ENCODE results near the gene KCTD1. TPM values are rescaled to one million over a fixed set of nuclear protein-coding genes. Genes with fewer than 3 reads are reported as not detected.

KCTD1 gene
- total RNA-seq, 1 donor from 2014 or later = 40.2 TPM

DNA sequence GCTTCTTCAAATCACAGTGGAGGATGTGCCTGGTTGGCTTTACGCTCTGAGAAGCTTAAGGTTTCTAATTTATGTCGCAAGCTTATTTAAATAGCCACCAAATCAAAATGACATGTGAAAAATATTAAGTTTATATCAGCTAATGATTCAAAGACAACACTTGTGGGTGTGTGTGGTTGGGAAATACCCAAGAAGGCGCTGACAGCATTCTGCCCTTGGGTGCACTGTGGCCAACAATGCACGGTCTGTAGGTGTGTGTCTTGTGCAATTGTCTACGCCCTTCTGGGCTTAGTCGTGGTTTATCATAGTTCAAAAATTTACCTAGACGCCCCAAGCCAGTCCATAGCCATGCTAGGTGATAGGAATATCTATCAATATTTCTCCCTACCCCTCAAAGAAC lies 60.9 kb downstream of the KCTD1 start:
- peak; percentile 78 for DNase-seq (ENCODE audit: low read depth)
- TF ChIP-seq, protein P1, sequence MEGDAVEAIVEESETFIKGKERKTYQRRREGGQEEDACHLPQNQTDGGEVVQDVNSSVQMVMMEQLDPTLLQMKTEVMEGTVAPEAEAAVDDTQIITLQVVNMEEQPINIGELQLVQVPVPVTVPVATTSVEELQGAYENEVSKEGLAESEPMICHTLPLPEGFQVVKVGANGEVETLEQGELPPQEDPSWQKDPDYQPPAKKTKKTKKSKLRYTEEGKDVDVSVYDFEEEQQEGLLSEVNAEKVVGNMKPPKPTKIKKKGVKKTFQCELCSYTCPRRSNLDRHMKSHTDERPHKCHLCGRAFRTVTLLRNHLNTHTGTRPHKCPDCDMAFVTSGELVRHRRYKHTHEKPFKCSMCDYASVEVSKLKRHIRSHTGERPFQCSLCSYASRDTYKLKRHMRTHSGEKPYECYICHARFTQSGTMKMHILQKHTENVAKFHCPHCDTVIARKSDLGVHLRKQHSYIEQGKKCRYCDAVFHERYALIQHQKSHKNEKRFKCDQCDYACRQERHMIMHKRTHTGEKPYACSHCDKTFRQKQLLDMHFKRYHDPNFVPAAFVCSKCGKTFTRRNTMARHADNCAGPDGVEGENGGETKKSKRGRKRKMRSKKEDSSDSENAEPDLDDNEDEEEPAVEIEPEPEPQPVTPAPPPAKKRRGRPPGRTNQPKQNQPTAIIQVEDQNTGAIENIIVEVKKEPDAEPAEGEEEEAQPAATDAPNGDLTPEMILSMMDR (conservative IDR thresholded peaks at IDR 0.05; ENCODE audit: low read depth, low read length) = no peak
- H3K4me3 ChIP-seq (ENCODE audit: low read depth, low read length) = no peak overlapping the region

DNA sequence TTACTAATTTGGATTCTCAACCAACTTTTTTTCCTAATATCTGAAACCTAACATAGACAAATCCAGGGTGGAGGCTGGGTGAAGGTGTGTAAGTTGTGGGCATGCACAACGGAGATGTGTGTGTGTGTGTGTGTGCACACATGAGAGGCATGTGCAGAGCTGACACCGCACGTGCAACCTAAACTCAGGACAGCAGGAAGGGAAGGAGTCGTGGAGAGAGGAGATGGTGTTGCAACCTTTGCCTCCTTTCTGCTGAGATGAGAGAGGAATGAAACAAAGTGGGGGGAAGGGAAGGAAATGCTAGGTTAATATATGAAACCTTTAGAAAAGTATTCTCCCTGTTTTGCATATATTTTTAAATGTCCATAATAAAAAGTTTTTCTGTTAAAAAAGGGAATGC lies 64.7 kb downstream of the KCTD1 start:
- TF ChIP-seq, protein P1 (conservative IDR thresholded peaks at IDR 0.05; ENCODE audit: low read depth, low read length) = no peak
- no peak for DNase-seq (ENCODE audit: low read depth)
- H3K4me3 ChIP-seq (ENCODE audit: low read depth, low read length) = no peak overlapping the region

DNA sequence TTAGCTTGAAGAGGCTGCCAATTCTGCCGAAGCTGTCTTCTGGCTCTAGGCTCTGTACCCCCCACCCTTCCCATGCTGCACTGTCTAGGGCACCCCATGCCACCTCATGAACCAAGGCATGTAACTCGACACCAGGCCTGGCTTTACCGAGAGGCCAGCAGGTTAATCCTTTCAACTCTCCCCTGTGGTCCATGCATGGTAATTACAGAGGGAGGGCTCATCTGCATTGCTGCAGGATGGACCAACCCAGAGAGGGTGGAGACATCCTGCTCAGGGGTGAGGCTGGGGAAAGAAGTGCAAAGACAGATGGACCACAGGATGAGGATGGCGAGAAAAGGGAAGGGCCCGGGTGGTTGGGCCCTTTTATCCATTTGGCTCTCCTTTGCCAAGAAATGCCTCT lies 65.8 kb downstream of the KCTD1 start:
- TF ChIP-seq, protein P1 (conservative IDR thresholded peaks at IDR 0.05; ENCODE audit: low read depth, low read length) = no peak
- DNase-seq (ENCODE audit: low read depth) = no peak
- H3K4me3 ChIP-seq (ENCODE audit: low read depth, low read length) = no peak overlapping the region

DNA sequence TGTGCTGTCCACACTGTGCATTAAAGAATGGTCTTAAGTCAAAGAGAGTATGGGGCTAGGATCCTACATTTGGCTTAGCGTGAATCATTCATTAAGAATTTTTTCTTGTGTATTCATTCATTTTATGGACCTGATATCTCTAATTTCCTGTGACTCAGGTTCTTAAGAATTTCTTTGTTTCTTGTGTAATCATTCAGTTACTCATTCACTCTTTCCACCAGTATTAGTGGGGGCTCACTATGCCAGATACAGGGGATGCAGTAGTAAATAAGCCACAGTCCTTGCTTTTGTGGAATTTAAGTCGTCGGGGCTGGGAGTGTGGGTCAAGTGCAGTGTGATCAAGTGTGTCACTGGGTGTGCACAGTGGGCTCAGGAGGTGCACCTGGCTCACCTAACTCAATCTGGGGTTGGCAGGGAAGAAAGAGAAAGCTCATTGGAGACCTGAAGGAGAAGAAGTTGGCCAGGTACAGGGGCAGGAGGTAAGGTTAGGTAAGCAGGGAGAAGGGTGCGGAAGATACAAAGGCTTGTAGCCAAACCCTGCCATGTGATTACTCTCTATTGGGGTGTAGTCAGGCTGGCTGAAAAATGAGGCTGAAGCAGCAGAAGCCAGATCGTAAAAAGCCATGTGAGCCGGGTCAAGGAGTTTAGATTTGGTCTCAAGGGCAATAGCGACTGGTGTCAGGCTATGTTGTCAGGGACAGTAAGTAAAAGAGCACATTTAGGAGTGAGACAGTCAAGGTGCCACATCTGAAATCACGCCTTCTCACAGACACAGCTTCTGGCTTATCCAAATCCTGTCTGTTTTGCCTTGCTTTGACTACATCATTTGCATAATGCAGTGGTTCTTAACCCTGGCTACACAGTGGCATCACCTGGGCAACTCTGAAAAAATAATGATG lies 67.2 kb downstream of the KCTD1 start:
- TF ChIP-seq, protein P1 (conservative IDR thresholded peaks at IDR 0.05; ENCODE audit: low read depth, low read length) = no peak
- peak; percentile 98 for DNase-seq (ENCODE audit: low read depth)
- H3K4me3 ChIP-seq (ENCODE audit: low read depth, low read length) = peak overlapping the region; percentile 2

DNA sequence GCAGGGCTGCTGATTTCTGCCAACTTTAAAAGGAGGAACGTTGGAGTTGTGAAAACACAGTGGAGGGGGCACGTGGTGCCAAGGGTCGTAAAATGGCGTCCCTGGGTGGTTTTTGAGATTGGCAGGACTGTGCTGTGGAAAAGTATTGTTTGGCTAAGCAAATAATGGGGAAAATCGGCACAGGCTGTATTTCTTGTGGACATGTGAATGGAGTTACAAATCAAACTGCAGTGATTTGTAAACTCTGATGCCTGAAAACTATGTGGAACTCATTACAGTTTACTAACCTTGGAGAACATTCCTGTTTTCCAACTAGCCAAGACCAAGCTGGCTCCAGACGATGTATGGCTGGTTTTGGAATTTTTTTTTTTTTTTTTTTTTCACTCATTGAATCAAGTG lies 68.7 kb downstream of the KCTD1 start:
- no peak overlapping the region for H3K4me3 ChIP-seq (ENCODE audit: low read depth, low read length)
- peak; percentile 66 for DNase-seq (ENCODE audit: low read depth)
- TF ChIP-seq, protein P1 (conservative IDR thresholded peaks at IDR 0.05; ENCODE audit: low read depth, low read length) = no peak

DNA sequence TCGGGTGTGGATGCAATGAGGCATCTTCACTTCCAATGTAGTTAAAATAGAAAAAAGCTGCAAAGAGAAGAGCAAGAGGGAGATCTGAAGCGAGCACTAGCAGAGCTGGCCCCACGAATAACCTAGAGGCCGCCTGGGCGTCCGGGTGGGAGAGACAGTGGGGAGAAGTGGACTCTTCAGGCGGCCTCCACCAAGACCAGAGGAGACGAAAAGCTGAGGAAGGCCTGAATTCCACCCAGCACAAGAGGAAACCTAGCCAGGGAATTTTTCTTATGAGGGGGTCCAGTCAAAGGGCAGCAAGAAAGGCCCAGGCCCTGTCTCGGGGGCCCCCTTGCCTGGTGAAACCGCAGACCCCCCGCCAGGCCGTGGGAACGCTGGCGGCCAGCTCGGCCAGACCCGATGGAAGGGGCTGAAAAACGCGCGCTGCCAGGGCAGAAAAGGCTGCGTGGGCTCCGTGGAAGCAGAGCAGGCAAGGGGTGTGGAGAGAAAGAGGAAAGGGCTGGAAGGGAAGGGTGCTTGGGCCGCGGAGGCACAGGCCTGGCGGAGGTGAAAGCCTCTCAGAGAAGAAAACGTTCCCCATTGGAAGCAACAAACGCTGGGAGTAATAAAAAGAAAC lies 69.2 kb downstream of the KCTD1 start:
- H3K4me3 ChIP-seq (ENCODE audit: low read depth, low read length) = no peak overlapping the region
- TF ChIP-seq, protein P1 (conservative IDR thresholded peaks at IDR 0.05; ENCODE audit: low read depth, low read length) = no peak
- no peak for DNase-seq (ENCODE audit: low read depth)
